ENCODE results near the gene OMA1. TPM values are rescaled to one million over a fixed set of nuclear protein-coding genes. Genes with fewer than 3 reads are reported as not detected.

The OMA1 gene
- total RNA-seq, 4 donors from 2014 or later = 50.6 to 67.6 (median 58.5) TPM

GRCh38 chr1:58440696-58441095 lies 105.8 kb downstream of the OMA1 start:
- no peak overlapping the region for H3K4me3 ChIP-seq (replicated peaks in 1 of 3)
- no peaks in the 10 kb centered on the region for H3K36me3 ChIP-seq
- no peaks in the 10 kb centered on the region for H3K4me1 ChIP-seq
- TF ChIP-seq CTCF (IDR thresholded peaks at IDR 0.05) = no peak
- TF ChIP-seq POLR2A (IDR thresholded peaks at IDR 0.05) = no peak
- WGBS, 2 donors = 70 to 79% methylated on average over 5 of the region's 5 CpGs
- DNase-seq = no peak
- no peaks in the 10 kb centered on the region for H3K9me3 ChIP-seq
- intact Hi-C loops (cut with DNase I) = no loop called here
- H3K27ac ChIP-seq = no peak overlapping the region
- no peaks in the 10 kb centered on the region for H3K27me3 ChIP-seq

- intact Hi-C loops (cut with DNase I) = no loop called here
- H3K27ac ChIP-seq = no peak overlapping the region
- 83 to 89% methylated on average over 4 of the region's 4 CpGs for WGBS, 2 donors
- H3K9me3 ChIP-seq = no peaks in the 10 kb centered on the region
- H3K4me1 ChIP-seq = no peaks in the 10 kb centered on the region
- H3K4me3 ChIP-seq (replicated peaks in 1 of 3) = no peak overlapping the region
- no peaks in the 10 kb centered on the region for H3K27me3 ChIP-seq
- H3K36me3 ChIP-seq = no peaks in the 10 kb centered on the region
- TF ChIP-seq POLR2A (IDR thresholded peaks at IDR 0.05) (no peak), CTCF (IDR thresholded peaks at IDR 0.05) (no peak)
- DNase-seq = no peak
Measured at GRCh38 chr1:58439946-58440345, 106.6 kb downstream of the OMA1 start.

- 72 to 78% methylated on average over 6 of the region's 6 CpGs for WGBS, 2 donors
- Histone ChIP-seq H3K27ac (no peak overlapping the region), H3K36me3 (no peaks in the 10 kb centered on the region), H3K4me1 (no peaks in the 10 kb centered on the region), H3K27me3 (no peaks in the 10 kb centered on the region), H3K9me3 (no peaks in the 10 kb centered on the region), H3K4me3 (replicated peaks in 1 of 3) (no peak overlapping the region)
- intact Hi-C loops (cut with DNase I) = no loop called here
- no peak for DNase-seq
- TF ChIP-seq CTCF (IDR thresholded peaks at IDR 0.05) = no peak
- no peak for TF ChIP-seq POLR2A (IDR thresholded peaks at IDR 0.05)
Measured at GRCh38 chr1:58438468-58438867, 108.1 kb downstream of the OMA1 start.

- H3K9me3 ChIP-seq = no peaks in the 10 kb centered on the region
- intact Hi-C loops (cut with DNase I) = no loop called here
- WGBS, 2 donors = 88 to 93% methylated on average over 3 of the region's 3 CpGs
Measured at GRCh38 chr1:58437623-58438022, 108.9 kb downstream of the OMA1 start.

More at GRCh38 chr1:58437623-58438022, 108.9 kb downstream of the OMA1 start:
- H3K27me3 ChIP-seq = no peaks in the 10 kb centered on the region
- peaks cover 0 to 5% of the 10 kb centered on the region in 2 donors for H3K4me1 ChIP-seq
- H3K27ac ChIP-seq = no peak overlapping the region
- no peak for TF ChIP-seq POLR2A (IDR thresholded peaks at IDR 0.05)
- no peak for TF ChIP-seq CTCF (IDR thresholded peaks at IDR 0.05)
- no peak for DNase-seq
- no peaks in the 10 kb centered on the region for H3K36me3 ChIP-seq
- H3K4me3 ChIP-seq (replicated peaks in 1 of 3) = no peak overlapping the region

Data from thyroid gland (tissue), 4 donors.